AG09309 (cell line): ENCODE measurements around the gene MRPS10.

Experiments
- DNase-seq: peaks from one replicate; pipeline ENCODE4 v3.0.0-alpha.2; 2010; ENCODE audit warnings: low read depth
- H3K4me3 ChIP-seq: 2 replicates; pipeline ENCODE4 v1.5.1; 2011; ENCODE audit warnings: mild to moderate bottlenecking, low read depth, low read length, moderate library complexity; ENCODE audit not compliant: control insufficient read depth
- TF ChIP-seq, protein P1 (sequence below): IDR thresholded peaks from 2 replicates; pipeline ENCODE4 v1.5.1; 2011; ENCODE audit warnings: mild to moderate bottlenecking, low read depth, low read length, inconsistent platforms; ENCODE audit not compliant: insufficient read depth, control insufficient read depth; ENCODE audit errors: missing control alignments

Gene MRPS10

DNA sequence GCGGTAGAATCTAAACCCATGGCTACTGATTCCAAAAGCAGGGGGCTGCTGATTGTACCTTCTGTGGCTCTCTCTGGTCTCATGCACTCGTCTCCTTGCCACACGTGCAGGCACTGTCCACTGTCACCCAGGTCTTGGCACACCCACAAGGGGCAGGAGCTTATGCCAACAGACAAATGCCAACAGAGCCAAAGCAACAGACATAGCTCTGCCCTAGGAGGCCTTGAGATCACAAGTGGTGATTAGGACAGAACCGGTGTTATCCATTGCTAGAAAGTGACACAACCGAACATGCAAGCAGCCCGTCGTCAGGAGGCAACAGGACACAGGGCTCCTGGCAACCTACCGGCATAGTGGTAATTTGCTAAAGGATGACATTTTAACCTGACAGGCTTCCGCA lies 36.8 kb upstream of the MRPS10 start:
- DNase-seq = no peak
- H3K4me3 ChIP-seq = no peak overlapping the region
- TF ChIP-seq, protein P1, sequence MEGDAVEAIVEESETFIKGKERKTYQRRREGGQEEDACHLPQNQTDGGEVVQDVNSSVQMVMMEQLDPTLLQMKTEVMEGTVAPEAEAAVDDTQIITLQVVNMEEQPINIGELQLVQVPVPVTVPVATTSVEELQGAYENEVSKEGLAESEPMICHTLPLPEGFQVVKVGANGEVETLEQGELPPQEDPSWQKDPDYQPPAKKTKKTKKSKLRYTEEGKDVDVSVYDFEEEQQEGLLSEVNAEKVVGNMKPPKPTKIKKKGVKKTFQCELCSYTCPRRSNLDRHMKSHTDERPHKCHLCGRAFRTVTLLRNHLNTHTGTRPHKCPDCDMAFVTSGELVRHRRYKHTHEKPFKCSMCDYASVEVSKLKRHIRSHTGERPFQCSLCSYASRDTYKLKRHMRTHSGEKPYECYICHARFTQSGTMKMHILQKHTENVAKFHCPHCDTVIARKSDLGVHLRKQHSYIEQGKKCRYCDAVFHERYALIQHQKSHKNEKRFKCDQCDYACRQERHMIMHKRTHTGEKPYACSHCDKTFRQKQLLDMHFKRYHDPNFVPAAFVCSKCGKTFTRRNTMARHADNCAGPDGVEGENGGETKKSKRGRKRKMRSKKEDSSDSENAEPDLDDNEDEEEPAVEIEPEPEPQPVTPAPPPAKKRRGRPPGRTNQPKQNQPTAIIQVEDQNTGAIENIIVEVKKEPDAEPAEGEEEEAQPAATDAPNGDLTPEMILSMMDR = no peak

- DNase-seq = peak; percentile 47
- H3K4me3 ChIP-seq = no peak overlapping the region
- TF ChIP-seq, protein P1 = no peak
These were observed 34.4 kb upstream of the MRPS10 start for GRCh38 chr6:42251911-42252637.

- no peak overlapping the region for H3K4me3 ChIP-seq
- peak; percentile 34 for DNase-seq
- TF ChIP-seq, protein P1 = no peak
These were observed 33.8 kb upstream of the MRPS10 start for GRCh38 chr6:42251500-42251899.

GRCh38 chr6:42250274-42250931 lies 32.7 kb upstream of the MRPS10 start:
- TF ChIP-seq, protein P1 = no peak
- H3K4me3 ChIP-seq = no peak overlapping the region
- no peak for DNase-seq

- TF ChIP-seq, protein P1 = no peak
- no peak for DNase-seq
- no peak overlapping the region for H3K4me3 ChIP-seq
These were observed 31.6 kb upstream of the MRPS10 start for GRCh38 chr6:42249279-42249678.

GRCh38 chr6:42243046-42243445 lies 25.4 kb upstream of the MRPS10 start:
- TF ChIP-seq, protein P1 = no peak
- DNase-seq = no peak
- no peak overlapping the region for H3K4me3 ChIP-seq
